Upper lobe of left lung (tissue), 4 donors: ENCODE results near the gene SLC26A1.

ENCODE experiments used
- CTCF ChIP-seq, 6 experiments: fragments of 450-650 bp in 4 of 6; fragments of 200-600 bp in 2 of 6; sonication (generic) in 2 of 6; IDR thresholded peaks; one replicate each; pipeline ENCODE4 v1.5.1; 2016 to 2019; ENCODE audit warnings: antibody characterized with exemption in 6 of 6
- POLR2AphosphoS5 ChIP-seq, 2 donors: sonication (generic); formaldehyde crosslinking; IDR thresholded peaks; one replicate each; pipeline ENCODE4 v1.5.1; 2017; ENCODE audit warnings: antibody characterized with exemption in 2 of 2

GRCh38 chr4:992297-993110, 700 bp downstream of the SLC26A1 start:
- no peak for TF ChIP-seq CTCF (IDR thresholded peaks at IDR 0.05)
- TF ChIP-seq POLR2AphosphoS5 (IDR thresholded peaks at IDR 0.05): peak in 1 of 2 donors; percentile 52
